AG20443 (cell line): ENCODE data around the gene PDZD8.
"Not testable (repeated sequence)": the region's sequence is repeated elsewhere in the genome, so short reads cannot be mapped to it uniquely, and the experiment has no call there.

ENCODE experiments used
- DNase-seq: peaks from one replicate; pipeline ENCODE4 v3.0.0; 2012; ENCODE audit warnings: low spot score, mixed read lengths

PDZD8 gene

GRCh38 chr10:117348236-117348635, 27.0 kb downstream of the PDZD8 start:
- no peak for DNase-seq

- DNase-seq, result no peak
These were observed 28.7 kb downstream of the PDZD8 start for GRCh38 chr10:117346574-117346973.

GRCh38 chr10:117345143-117345542, 30.1 kb downstream of the PDZD8 start:
- DNase-seq, result no peak

GRCh38 chr10:117342641-117343040, 32.6 kb downstream of the PDZD8 start:
- peak; percentile 22 for DNase-seq

GRCh38 chr10:117341061-117341460, 34.2 kb downstream of the PDZD8 start:
- no peak for DNase-seq

- no peak for DNase-seq
These were observed 35.3 kb downstream of the PDZD8 start for GRCh38 chr10:117339979-117340378.

- DNase-seq, result no peak
These were observed 35.7 kb downstream of the PDZD8 start for GRCh38 chr10:117339578-117339977.

- no peak for DNase-seq
These were observed 40.3 kb downstream of the PDZD8 start for GRCh38 chr10:117334926-117335325.

GRCh38 chr10:117334066-117334465, 41.2 kb downstream of the PDZD8 start:
- DNase-seq, result no peak

GRCh38 chr10:117327262-117327661, 48.0 kb downstream of the PDZD8 start:
- no peak for DNase-seq

GRCh38 chr10:117324367-117324766, 50.9 kb downstream of the PDZD8 start:
- DNase-seq, result no peak

- DNase-seq, result no peak
These were observed 53.0 kb downstream of the PDZD8 start for GRCh38 chr10:117322260-117322659.

GRCh38 chr10:117320050-117320665, 55.1 kb downstream of the PDZD8 start:
- peak; percentile 26 for DNase-seq

- peak; percentile 14 for DNase-seq
These were observed 56.3 kb downstream of the PDZD8 start for GRCh38 chr10:117318909-117319308.

- DNase-seq, result no peak
These were observed 58.5 kb downstream of the PDZD8 start for GRCh38 chr10:117316701-117317100.

- DNase-seq, result no peak
These were observed 61.6 kb downstream of the PDZD8 start for GRCh38 chr10:117313641-117314040.

- DNase-seq, result no peak
These were observed 62.8 kb downstream of the PDZD8 start for GRCh38 chr10:117312430-117312829.

- DNase-seq, result no peak
These were observed 64.0 kb downstream of the PDZD8 start for GRCh38 chr10:117311261-117311660.

GRCh38 chr10:117306674-117307073, 68.6 kb downstream of the PDZD8 start:
- DNase-seq, result no peak

- not testable (repeated sequence) for DNase-seq
These were observed 71.8 kb downstream of the PDZD8 start for GRCh38 chr10:117303451-117303850.

GRCh38 chr10:117300671-117301070, 74.6 kb downstream of the PDZD8 start:
- no peak for DNase-seq

GRCh38 chr10:117299435-117299834, 75.8 kb downstream of the PDZD8 start:
- DNase-seq, result no peak

- DNase-seq, result no peak
These were observed 77.0 kb downstream of the PDZD8 start for GRCh38 chr10:117298219-117298618.

- no peak for DNase-seq
These were observed 80.5 kb downstream of the PDZD8 start for GRCh38 chr10:117294735-117295134.
